ENCODE data around the gene NISCH. TPM values are rescaled to one million over a fixed set of nuclear protein-coding genes. Genes with fewer than 3 reads are reported as not detected.
A peak's percentile ranks its signal among the peaks of the same experiment; 100 is the strongest.

NISCH gene
- total RNA-seq, 1 experiment from 2014 or later = 63.4 TPM

- Histone ChIP-seq H3K4me1 (ENCODE audit: control insufficient read depth, insufficient read depth, low read length) (peaks cover 33% of the 10 kb centered on the region), H3K27me3 (ENCODE audit: control insufficient read depth, insufficient read depth, low read length) (no peaks in the 10 kb centered on the region), H3K9me3 (ENCODE audit: control insufficient read depth, insufficient read depth, low read depth, low read length) (no peaks in the 10 kb centered on the region), H3K27ac (ENCODE audit: low read length) (no peak overlapping the region), H3K4me3 (ENCODE audit: low read depth in 2 of 2, low read length in 2 of 2) (no peak overlapping the region), H3K36me3 (ENCODE audit: control insufficient read depth, insufficient read depth, low read length) (peaks cover 6% of the 10 kb centered on the region; the same call in 1 of the 2 replicates)
- POLR2A ChIA-PET = no interaction called here
- DNase-seq (ENCODE audit: low read depth, low spot score) (no peak), ATAC-seq (no peak)
- intact Hi-C loops (cut with micrococcal nuclease; ENCODE audit: unreplicated experiment) (no loop called here), in situ Hi-C loops (cut with HindIII; ENCODE audit: low pct_unique_long_range_greater_than_20kb, low sequenced_read_pairs) (no loop called here)
- TF ChIP-seq, protein P1, sequence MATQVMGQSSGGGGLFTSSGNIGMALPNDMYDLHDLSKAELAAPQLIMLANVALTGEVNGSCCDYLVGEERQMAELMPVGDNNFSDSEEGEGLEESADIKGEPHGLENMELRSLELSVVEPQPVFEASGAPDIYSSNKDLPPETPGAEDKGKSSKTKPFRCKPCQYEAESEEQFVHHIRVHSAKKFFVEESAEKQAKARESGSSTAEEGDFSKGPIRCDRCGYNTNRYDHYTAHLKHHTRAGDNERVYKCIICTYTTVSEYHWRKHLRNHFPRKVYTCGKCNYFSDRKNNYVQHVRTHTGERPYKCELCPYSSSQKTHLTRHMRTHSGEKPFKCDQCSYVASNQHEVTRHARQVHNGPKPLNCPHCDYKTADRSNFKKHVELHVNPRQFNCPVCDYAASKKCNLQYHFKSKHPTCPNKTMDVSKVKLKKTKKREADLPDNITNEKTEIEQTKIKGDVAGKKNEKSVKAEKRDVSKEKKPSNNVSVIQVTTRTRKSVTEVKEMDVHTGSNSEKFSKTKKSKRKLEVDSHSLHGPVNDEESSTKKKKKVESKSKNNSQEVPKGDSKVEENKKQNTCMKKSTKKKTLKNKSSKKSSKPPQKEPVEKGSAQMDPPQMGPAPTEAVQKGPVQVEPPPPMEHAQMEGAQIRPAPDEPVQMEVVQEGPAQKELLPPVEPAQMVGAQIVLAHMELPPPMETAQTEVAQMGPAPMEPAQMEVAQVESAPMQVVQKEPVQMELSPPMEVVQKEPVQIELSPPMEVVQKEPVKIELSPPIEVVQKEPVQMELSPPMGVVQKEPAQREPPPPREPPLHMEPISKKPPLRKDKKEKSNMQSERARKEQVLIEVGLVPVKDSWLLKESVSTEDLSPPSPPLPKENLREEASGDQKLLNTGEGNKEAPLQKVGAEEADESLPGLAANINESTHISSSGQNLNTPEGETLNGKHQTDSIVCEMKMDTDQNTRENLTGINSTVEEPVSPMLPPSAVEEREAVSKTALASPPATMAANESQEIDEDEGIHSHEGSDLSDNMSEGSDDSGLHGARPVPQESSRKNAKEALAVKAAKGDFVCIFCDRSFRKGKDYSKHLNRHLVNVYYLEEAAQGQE (IDR thresholded peaks at IDR 0.05; ENCODE audit: insufficient read depth in 1 of 2, low read depth in 2 of 2, low read length in 1 of 2) = no peak
- no peak for TF ChIP-seq CTCF (IDR thresholded peaks at IDR 0.05)
- TF ChIP-seq POLR2AphosphoS5 (IDR thresholded peaks at IDR 0.05; ENCODE audit: low read depth, low read length) = no peak
- no peak for TF ChIP-seq SIN3A (IDR thresholded peaks at IDR 0.05; ENCODE audit: borderline replicate concordance, insufficient read depth, low read depth, low read length)
- no peak for TF ChIP-seq TCF7L2 (IDR thresholded peaks at IDR 0.05; ENCODE audit: low read depth, low read length)
- CTCF ChIA-PET = no interaction called here
- BruUV-seq (replicated peaks) = no TSS peak
Observed at GRCh38 chr3:52451237-52452083, 3.9 kb upstream of the NISCH start.

GRCh38 chr3:52452126-52452525 lies 3.3 kb upstream of the NISCH start:
- Histone ChIP-seq H3K4me1 (ENCODE audit: control insufficient read depth, insufficient read depth, low read length) (peaks cover 38% of the 10 kb centered on the region), H3K9me3 (ENCODE audit: control insufficient read depth, insufficient read depth, low read depth, low read length) (no peaks in the 10 kb centered on the region), H3K27ac (ENCODE audit: low read length) (peak overlapping the region; percentile 3; the same call in 1 of the 2 replicates), H3K4me3 (ENCODE audit: low read depth in 2 of 2, low read length in 2 of 2) (no peak overlapping the region), H3K36me3 (ENCODE audit: control insufficient read depth, insufficient read depth, low read length) (peaks cover 6% of the 10 kb centered on the region; the same call in 1 of the 2 replicates), H3K27me3 (ENCODE audit: control insufficient read depth, insufficient read depth, low read length) (no peaks in the 10 kb centered on the region)
- BruUV-seq (replicated peaks) = no TSS peak
- no peak for ATAC-seq
- DNase-seq (ENCODE audit: low read depth, low spot score) = no peak
- in situ Hi-C loops (cut with HindIII; ENCODE audit: low pct_unique_long_range_greater_than_20kb, low sequenced_read_pairs) = no loop called here
- POLR2A ChIA-PET = no interaction called here
- intact Hi-C loops (cut with micrococcal nuclease; ENCODE audit: unreplicated experiment) = no loop called here
- TF ChIP-seq, protein P1 (IDR thresholded peaks at IDR 0.05; ENCODE audit: insufficient read depth in 1 of 2, low read depth in 2 of 2, low read length in 1 of 2) = no peak
- TF ChIP-seq POLR2AphosphoS5 (IDR thresholded peaks at IDR 0.05; ENCODE audit: low read depth, low read length) (no peak), CTCF (IDR thresholded peaks at IDR 0.05) (no peak), SIN3A (IDR thresholded peaks at IDR 0.05; ENCODE audit: borderline replicate concordance, insufficient read depth, low read depth, low read length) (no peak), TCF7L2 (IDR thresholded peaks at IDR 0.05; ENCODE audit: low read depth, low read length) (no peak)
- CTCF ChIA-PET = no interaction called here

Measured in Panc1 (cell line).